HCT116 (cell line): ENCODE measurements around the gene CNN2. TPM values are rescaled to one million over a fixed set of nuclear protein-coding genes. Genes with fewer than 3 reads are reported as not detected.

ENCODE experiments used
- EGR1 ChIP-seq: IDR thresholded peaks from 2 replicates; pipeline ENCODE4 v1.6.1; 2012; ENCODE audit warnings: low read depth
- EZH2 ChIP-seq: fragments of 200-600 bp; sonication (generic); IDR thresholded peaks from 2 replicates; pipeline ENCODE4 v1.6.1; 2017; ENCODE audit warnings: antibody characterized with exemption, mixed run types
- EZH2phosphoT487 ChIP-seq: fragments of 200-600 bp; IDR thresholded peaks from 2 replicates; pipeline ENCODE4 v1.6.1; 2018; ENCODE audit warnings: antibody characterized with exemption, borderline replicate concordance
- MAX ChIP-seq: IDR thresholded peaks from 2 replicates; pipeline ENCODE4 v1.6.1; 2012
- REST ChIP-seq: IDR thresholded peaks from 2 replicates; pipeline ENCODE4 v1.6.1; 2012; ENCODE audit warnings: low read depth
- SP1 ChIP-seq: IDR thresholded peaks from 2 replicates; pipeline ENCODE4 v1.6.1; 2012; ENCODE audit warnings: low read depth
- total RNA-seq: library from RNA; stranded (reverse); gene quantifications from one replicate; pipeline ENCODE4 v1.2.1, GENCODE V29; 2021; ENCODE audit not compliant: unreplicated experiment
- TF ChIP-seq, protein P1 (sequence below): IDR thresholded peaks from 2 replicates; pipeline ENCODE4 v1.6.1; 2011; ENCODE audit warnings: mild to moderate bottlenecking, low read length, moderate library complexity; ENCODE audit not compliant: insufficient replicate concordance; ENCODE audit errors: extremely low read depth

Gene CNN2
- total RNA-seq, 1 experiment from 2014 or later: 212 TPM

- TF ChIP-seq REST (no peak), EZH2phosphoT487 (no peak), SP1 (no peak), EGR1 (no peak), MAX (no peak), EZH2 (no peak)
- TF ChIP-seq, protein P1, sequence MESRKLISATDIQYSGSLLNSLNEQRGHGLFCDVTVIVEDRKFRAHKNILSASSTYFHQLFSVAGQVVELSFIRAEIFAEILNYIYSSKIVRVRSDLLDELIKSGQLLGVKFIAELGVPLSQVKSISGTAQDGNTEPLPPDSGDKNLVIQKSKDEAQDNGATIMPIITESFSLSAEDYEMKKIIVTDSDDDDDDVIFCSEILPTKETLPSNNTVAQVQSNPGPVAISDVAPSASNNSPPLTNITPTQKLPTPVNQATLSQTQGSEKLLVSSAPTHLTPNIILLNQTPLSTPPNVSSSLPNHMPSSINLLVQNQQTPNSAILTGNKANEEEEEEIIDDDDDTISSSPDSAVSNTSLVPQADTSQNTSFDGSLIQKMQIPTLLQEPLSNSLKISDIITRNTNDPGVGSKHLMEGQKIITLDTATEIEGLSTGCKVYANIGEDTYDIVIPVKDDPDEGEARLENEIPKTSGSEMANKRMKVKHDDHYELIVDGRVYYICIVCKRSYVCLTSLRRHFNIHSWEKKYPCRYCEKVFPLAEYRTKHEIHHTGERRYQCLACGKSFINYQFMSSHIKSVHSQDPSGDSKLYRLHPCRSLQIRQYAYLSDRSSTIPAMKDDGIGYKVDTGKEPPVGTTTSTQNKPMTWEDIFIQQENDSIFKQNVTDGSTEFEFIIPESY: no peak
Measured at GRCh38 chr19:1068009-1069001, 41.9 kb downstream of the CNN2 start (continued).
